ENCODE data around the gene ADH1B.
"Not testable (repeated sequence)": the region's sequence is repeated elsewhere in the genome, so short reads cannot be mapped to it uniquely, and the experiment has no call there.

The ADH1B gene

DNA sequence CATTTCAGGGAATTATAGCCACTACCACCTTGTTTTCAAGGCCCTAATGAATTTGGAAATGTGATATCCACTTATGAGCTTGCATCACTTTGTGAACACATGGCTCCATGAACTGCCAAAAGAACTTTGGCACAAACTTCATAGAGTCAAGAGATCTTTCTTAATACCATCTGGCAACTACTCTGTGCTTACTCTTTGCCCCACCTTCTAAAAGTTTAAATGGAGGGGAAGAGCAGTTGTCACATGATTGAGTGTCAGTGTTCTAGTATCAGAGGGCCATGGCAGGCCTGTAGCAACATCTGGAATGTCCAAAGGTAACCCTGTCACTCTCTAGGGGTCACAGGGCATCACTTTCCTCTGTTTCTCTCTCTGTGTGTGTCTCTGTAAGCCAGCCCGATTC lies 2.6 kb upstream of the ADH1B start:
- DNase-seq, result peak; percentile 20

DNA sequence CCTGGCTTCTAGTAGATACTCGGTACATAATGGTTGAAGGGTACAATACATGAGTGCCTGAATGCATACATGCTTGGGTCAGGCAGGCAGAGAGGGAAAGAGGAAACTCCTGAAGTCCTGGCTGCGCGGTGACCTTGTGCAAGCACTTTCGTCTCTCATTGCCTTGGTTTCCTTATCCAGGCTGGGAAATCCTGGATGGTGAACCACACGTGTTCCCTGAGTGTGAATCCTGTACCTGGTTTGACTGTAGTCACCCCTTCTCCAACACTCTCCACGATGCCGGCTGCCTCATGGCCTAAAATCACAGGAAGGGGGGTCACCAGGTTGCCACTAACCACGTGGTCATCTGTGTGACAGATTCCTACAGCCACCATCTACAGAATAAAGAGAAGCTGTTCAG lies 3.4 kb downstream of the ADH1B start:
- not testable (repeated sequence) for DNase-seq

DNA sequence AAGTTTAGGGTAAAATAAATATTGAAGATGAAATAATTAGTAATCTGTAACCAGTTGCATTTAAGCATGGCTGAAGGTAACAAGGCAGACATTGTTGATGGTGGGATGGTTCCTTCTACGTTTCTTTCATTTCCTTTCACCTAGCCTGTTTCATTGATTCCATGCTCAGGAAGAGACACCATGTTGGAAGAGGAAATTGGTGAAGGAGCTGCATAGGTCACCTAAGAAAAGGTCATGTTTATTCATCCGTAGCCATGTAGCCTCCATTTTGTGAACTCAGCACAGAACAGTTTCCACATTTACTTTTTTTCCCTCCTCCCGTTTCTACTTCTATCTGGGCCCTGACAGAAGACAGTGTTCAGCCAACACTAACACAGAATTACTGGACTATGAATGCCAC lies 3.8 kb downstream of the ADH1B start:
- no peak for DNase-seq

DNA sequence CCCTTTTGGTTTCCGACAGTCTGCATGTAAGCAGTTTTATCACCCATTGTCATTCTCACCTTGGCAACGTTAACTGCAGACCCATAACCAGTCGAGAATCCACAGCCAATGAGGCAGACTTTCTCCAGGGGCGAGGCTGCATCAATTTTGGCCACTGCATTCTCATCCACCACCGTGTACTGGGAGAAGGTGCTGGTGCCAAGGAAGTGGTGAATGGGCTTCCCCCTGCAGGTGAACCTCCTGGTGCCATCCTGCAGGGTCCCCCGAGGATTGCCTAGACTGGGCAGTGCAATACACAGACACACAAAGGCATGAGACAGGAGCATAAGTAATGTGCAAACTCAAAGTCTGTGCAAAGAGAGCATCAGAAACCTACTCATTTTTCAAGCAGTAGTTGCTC lies 5.4 kb downstream of the ADH1B start:
- no peak for DNase-seq

DNA sequence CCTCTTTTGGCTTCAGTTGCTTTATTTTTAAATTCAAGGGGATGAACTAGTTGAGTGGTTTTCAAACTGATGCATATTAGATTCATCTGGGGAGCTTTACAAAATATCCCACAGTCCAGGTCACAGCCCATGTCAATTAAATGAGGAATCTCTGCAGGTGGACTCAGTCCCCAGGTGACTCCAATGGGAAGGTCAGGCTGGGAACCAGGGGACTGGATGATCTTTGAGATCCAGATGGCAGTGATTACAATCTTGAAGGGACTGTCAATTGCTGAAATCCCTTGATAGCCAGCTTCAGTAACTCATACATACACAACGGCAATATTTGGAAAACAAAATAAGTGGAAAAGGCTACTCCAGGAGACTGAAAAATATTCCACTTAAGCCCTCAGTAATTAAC lies 7.0 kb downstream of the ADH1B start:
- DNase-seq, result no peak

DNA sequence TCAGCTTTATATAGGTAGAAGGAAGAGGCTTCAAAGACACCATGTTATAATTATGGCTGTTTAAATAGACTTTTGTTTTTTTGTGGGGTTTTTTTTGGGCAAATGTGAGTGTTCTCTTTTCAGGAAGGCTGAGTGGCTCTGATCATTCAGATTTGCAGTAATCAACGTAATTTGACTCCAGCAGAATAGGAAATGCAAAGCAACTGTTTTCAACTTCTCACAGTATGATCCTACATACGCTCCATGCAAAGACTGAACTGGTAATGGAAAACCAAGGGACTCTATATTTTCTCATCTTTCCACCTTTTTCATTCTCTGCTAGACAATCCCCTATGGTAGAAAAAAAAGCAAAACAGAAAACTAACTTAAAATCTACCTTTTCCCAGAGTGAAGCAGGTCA lies 10.8 kb downstream of the ADH1B start:
- no peak for DNase-seq

DNA sequence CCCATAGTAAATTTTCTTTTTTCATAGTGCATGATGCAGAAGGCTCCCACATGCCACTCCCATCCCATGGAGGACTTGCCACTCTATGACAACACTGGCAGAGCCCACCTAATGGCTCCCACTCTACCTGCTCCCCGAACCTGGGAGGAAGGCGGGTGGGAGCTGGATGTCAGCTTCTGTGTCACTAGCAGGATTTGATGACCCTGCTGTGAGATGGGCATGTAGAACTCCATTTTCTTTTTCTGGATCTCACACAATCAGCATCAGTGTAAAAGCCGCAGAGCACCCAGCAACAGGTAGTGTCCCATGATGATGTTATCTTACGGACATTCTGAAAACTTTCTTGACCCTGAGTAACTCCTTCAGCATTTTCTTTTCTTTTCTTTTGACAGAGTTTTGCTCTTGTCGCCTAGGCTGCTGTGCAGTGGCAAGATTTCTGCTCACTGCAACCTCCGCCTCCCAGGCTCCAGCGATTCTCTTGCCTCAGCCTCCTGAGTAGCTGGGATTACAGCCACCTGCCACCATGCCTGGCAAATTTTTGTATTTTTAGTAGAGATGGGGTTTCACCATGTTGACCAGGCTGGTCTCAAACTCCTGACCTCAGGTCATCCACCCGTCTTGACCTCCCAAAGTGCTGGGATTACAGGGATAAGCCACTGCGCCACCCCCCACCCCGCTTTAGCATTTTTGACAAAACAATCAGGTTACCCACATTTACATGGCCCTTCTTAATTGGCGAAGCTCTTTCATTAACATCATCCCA lies 15.4 kb downstream of the ADH1B start:
- DNase-seq, result no peak

DNA sequence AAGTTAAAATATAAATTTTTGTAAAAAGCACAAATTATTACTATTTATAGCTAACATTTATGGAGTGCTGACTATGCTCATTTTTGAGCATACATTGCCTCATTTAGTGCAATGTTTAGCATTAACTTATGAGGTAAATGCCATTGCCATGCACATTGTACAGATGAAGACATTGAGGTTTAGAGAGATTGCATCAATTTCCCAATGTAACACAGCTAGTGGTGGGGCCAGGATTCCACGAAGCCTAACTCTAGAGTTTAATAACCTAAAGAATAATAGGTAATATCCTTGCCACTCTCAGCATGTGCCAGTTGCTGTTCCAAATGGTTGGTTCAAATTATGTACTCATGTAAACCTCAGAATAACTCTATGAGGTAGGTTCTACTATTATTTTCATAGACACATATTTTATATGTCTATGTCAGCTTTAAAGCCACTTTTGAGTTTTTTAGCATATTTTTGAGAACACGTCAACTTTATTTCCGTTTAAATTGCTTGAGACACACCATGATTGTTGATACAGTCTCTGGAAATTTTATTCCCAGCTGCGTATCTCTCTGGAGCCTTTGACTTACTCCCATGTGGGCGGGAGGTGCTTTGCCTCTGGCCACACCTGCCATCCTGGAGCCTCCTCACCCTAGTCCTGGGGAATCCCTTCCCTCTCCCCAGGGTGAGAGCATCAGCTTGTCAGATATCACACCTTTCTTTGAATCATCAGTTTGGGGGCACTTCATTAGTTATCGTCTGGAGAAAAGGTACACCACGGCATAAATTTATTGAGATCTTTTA lies 19.6 kb downstream of the ADH1B start:
- peak; percentile 33 for DNase-seq

DNA sequence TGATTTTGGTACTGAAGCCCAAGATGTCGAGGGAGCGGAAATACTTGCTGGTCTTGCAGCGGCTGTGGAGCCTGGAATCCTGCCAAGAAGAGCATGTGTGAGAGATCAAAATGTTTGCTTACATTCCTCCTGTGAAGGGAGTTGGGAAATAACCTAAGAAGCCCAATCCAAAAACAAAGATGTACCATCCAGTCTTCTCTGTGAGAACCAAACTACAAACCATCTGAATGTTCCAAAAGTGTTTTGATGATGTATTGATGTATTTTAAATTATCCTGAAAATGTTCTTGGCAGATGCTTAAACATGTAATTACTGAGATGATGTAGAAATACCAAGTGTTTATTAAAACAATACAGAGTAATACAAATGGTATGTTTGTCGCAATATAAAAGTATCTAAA lies 20.3 kb downstream of the ADH1B start:
- peak; percentile 94 for DNase-seq

DNA sequence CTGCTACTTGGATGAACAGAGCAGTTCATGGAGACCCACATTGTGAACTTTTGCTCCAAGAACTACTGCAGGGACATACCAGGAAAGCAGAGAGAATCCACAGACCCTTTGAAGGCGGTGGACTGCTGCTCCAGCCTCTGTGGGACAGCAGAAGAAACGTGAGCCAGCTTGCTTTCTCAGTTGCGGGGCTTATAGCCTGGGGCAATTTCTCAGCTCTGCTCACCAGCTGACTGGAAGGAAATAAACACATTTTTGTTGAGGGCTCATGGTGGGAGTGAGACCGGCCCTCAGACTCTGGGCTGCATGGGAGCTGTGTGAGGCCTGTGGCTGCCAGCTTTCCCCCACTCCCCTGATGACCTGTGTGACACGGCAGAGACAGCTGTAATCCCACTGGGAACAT lies 27.8 kb downstream of the ADH1B start:
- no peak for DNase-seq

DNA sequence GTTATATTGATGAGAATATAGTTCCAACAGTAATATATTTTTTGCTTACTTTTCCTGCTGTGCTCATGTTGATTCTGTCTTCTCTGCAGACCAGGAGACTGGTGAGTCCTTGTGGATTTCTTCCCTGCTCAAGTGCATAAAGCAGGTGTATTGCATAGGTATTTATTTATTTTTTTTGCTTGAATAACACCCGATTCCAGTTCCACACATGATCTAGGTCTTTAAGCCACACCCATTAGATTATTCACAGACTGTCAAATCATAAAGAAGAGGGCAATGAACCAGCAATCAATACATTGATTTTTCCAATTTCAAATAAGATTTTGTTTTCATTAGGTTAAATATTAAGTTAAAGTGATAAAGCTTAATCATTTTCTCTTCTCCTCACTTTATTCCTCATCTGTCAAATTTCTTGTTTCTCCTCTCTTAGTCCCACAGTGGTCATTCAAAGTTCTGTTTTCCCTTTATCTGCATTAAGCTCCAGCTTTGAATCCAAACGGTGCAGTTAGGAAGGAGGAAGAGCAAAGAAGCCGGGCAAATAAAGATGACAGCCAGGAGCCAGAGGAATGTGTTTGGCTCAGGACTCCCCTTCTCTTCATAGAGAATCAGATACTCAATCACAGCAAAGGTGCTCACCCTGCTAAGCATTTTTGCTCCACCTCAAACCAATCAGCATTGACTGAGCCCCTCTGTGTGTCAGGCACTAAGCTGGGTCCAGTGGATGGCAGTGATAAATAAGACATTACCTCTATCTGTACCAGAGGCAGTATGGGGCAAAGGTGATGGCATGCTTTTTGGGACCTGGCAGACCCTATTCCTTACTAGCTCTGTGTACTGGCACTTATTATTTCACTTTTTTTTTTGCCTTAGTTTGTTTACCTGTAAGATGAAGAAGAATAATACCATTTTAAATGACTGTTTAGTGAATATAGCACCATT lies 30.1 kb downstream of the ADH1B start, which contains the start of gene ADH1A:
ADH1A (minus strand) TSS at position 138 of the 939 bp plus-strand sequence; CDS start at position 67, 71 bp downstream.
- no peak for DNase-seq

DNA sequence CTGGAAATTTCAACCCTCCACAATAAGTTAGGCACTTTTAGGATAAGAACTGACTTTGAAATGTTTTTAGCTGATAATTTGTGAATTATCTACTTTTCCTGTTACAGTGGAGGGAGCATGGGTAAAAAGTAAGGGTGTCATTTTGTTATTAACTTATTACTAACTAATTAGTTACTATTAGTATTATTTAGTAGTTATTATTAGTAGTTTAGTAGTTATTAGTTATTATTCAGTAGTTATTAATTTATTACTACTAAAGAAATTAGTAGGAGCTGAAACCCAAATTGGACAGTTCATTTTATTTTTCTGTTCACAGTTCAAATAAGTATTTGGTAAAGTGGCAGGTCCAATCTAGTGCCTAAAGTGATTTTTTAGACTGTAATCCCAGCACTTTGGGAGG lies 35.8 kb downstream of the ADH1B start:
- DNase-seq, result no peak

DNA sequence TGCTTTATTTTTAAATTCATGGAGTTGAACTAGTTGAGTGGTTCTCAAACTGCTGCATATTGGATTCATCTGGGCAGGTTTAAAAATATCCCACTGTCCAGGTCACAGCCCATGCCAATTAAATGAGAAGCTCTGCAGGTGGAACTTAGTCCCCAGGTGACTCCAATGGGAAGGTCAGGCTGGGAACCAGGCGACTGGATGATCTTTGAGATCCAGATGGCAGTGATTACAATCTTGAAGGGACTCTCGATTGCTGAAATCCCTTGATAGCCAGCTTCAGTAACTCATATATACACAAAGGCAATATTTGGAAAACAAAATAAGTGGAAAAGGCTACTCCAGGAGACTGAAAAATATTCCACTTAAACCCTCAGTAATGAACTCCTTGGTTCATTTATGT lies 38.5 kb downstream of the ADH1B start:
- DNase-seq, result no peak

DNA sequence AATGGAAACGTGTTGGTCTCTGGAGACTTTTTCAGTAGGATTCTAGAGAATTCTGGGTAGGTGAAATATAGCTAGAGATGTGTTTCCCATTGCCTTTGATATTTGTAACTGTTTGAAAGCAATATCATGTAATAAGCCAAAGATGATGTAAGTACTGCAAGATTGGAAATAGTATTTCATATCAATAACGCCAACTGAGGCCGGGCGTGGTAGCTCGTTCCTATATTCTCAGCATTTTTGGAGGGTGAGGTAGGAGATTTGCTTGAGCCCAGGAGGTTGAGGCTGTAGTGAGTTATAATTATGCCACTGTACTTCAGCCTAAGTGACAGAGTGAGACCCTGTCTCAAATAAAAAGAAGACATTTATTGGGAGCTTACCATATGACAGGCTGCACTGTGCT lies 39.9 kb downstream of the ADH1B start:
- DNase-seq, result no peak

DNA sequence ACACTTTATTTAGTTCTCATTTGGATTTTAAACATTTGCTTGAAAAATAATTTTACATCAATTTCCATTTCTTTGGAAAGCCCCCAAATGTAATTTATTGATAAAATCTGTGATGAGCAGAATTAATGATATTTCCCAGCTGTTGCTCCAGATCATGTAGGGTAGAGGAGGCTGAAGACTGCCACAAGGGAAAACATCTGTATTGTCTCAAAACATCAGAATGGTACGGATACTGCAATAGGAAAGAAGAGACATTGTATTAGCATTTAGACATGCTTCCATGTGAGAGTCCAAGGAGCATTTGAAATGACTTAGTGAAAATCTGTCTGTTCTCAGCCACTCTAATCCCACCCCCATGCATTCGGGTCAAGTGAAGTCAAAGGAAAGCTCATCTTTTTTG lies 44.8 kb downstream of the ADH1B start:
- DNase-seq, result no peak

DNA sequence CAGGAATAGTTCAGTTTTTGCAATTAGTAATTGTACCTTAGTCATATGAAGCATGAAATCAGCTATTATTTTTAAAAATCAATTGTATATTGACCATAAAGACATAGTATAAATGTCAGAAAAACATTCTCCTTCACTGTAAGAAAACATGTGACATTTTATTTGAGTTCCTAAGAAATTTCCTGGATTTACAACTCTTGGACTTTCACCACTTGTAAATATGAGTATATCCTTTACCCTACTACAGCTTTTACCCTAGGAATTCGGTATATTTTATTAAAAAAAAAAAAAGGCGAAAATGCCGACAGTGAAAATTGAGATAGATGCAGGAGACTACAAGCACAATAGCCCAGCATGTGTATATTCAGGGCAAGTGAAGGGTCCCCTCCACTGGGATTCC lies 45.3 kb downstream of the ADH1B start:
- no peak for DNase-seq

DNA sequence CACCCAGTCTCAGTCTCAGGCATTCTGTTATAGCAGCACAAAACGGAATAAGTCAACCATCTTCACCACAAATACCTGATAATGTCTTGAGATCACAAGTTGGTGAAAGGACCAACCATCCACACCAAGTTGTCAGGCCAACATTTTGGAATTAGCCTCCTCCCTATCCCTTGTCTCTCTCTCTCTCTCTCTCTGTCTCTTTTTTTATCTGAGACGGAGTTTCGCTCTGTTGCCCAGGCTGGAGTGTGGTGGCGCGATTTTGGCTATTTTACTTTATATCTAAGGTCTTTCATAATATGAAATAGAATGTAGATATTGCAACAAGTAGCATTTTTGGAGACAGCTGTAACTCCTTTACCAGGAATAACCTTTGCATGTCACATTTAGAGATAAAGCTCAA lies 46.2 kb downstream of the ADH1B start:
- no peak for DNase-seq

DNA sequence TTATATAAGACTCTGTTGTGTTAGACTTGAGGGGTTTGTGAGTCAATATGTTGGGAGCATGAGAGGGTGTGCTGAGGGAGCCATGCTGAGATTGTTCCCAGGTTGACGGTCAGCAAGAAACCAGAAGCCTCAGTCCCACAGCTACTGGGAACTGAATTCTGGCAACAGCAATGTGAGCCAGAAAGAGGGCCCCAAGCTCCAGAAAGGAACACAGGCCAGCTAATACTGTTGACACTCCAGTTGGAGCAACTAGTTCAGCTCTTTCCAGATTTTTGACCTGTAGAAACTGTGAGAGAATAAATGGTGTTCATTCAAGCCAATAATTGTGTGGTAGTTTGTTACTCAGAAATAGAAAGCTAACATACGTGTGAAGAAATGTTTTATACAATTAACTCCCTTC lies 47.5 kb downstream of the ADH1B start:
- DNase-seq, result no peak

DNA sequence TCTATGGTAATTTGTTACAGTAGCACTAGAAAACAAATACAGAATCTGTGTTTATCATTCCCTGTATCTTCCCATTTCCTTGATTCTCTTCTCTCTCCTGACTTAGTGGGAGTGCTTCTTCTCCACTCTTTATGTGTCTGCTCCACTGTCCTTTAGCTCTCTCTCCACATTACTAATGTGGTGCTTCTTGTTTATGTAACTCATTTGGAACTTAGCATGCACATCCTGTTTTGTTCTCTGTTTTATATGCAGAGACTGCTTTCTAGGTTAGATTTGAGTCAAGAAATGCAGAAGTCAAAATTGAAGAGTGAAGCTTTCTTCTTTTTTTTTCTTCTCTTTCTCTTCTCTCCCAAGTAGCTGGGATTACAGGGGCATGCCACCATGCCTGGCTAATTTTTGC lies 56.3 kb downstream of the ADH1B start:
- DNase-seq, result no peak

Measured in fibroblast of upper back skin (primary cell).